Small intestine (tissue), 7 donors: Measurements from ENCODE around the gene PAQR4. TPM values are rescaled to one million over a fixed set of nuclear protein-coding genes. Genes with fewer than 3 reads are reported as not detected.
"Not testable (repeated sequence)": the region's sequence is repeated elsewhere in the genome, so short reads cannot be mapped to it uniquely, and the experiment has no call there.

Experiments used
- DNase-seq, 2 donors: peaks; one replicate each; pipeline versions ENCODE4 v3.0.0 to v3.0.0-alpha.2; 2013
- FAIRE-seq: peaks from 2 replicates; lab custom pipeline; 2012; peaks lifted over from hg19 to GRCh38; lab: Jason Lieb, UNC
- H3K27ac ChIP-seq, 3 donors: one replicate each; pipeline ENCODE4 v1.5.1; 2013; ENCODE audit warnings: low read length in 2 of 3, mild to moderate bottlenecking in 2 of 3, control low read depth in 1 of 3, inconsistent platforms in 1 of 3, low read depth in 1 of 3, moderate library complexity in 1 of 3
- H3K27me3 ChIP-seq, 3 donors: one replicate each; pipeline ENCODE4 v1.6.1; 2013; ENCODE audit warnings: low read length in 3 of 3, inconsistent platforms in 1 of 3; ENCODE audit not compliant: control insufficient read depth in 3 of 3, insufficient read depth in 3 of 3
- H3K36me3 ChIP-seq, 3 donors: one replicate each; pipeline ENCODE4 v1.6.1; 2013; ENCODE audit warnings: low read length in 3 of 3, inconsistent platforms in 1 of 3, low read depth in 1 of 3, mild to moderate bottlenecking in 1 of 3, moderate library complexity in 1 of 3; ENCODE audit not compliant: control insufficient read depth in 3 of 3, insufficient read depth in 2 of 3
- H3K4me1 ChIP-seq, 3 donors: one replicate each; pipeline ENCODE4 v1.6.1; 2013; ENCODE audit warnings: low read length in 2 of 3, inconsistent platforms in 1 of 3, low read depth in 1 of 3, mild to moderate bottlenecking in 1 of 3, moderate library complexity in 1 of 3; ENCODE audit not compliant: control insufficient read depth in 3 of 3, insufficient read depth in 2 of 3
- H3K4me3 ChIP-seq, 3 donors: one replicate each; pipeline ENCODE4 v1.5.1; 2013; ENCODE audit warnings: low read length in 3 of 3, control low read depth in 1 of 3, inconsistent platforms in 1 of 3, low read depth in 1 of 3, mild to moderate bottlenecking in 1 of 3, moderate library complexity in 1 of 3
- H3K9me3 ChIP-seq, 2 donors: one replicate each; pipeline ENCODE4 v1.6.1; 2013; ENCODE audit warnings: low read depth in 1 of 2, low read length in 1 of 2; ENCODE audit not compliant: control insufficient read depth in 2 of 2, insufficient read depth in 1 of 2
- WGBS, 3 donors: extraction: QIAGEN DNeasy Blood & Tissue Kit; methylation state at CpG; one replicate each; pipeline ENCODE4 v1.1.7; 2013; 5-methylcytosine and 5-hydroxymethylcytosine counted together
- polyA plus RNA-seq, 4 donors: library from polyadenylated mRNA; stranded (reverse) in 3 of 4; unstranded in 1 of 4; fragments of 200-250 nt in 3 of 4; fragments of 120-200 nt in 1 of 4; gene quantifications; one replicate each; pipeline versions ENCODE4 v1.2.1 to v1.2.3, GENCODE V29; 2013
- donor health status: healthy with polysubstance abuse.
- donor health status: control.
- donor health status: control.
- donor health status: Bipolar disorder and iron deficiency.
- donor health status: healthy.

The PAQR4 gene
- polyA plus RNA-seq, 4 donors = 1.4 to 19.4 (median 6.9) TPM

DNA sequence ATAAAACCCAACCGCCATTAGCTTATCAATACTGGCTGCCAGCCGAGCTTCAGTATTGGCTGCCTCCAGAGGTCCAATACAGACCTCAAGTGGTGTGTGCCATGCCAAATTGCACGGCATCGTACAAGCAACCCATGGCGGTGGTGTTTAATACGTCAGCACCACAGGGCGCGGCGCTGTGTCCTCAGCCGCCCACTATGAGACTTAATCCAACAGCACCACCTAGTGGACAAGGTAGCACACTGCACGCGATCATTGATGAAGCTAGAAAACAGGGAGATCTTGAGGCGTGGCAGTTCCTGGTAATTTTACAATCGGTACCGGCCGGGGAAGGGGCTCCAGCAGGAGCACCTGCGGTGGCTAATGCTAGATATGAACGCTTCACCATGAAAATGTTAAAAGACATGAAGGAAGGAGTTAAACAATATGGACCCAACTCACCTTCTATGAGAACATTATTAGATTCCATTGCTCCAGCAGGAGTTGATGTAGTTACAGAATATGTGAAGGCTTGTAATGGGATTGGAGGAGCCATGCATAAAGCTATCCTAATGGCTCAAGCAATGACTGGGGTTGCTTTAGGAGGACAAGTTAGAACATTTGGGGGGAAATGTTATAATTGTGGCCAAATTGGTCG is 42.0 kb upstream of the PAQR4 start:
- Histone ChIP-seq H3K36me3 (peaks cover 0 to 37% (median 4%) of the 10 kb centered on the region in 3 donors), H3K4me1 (peaks cover 0 to 8% (median 0%) of the 10 kb centered on the region in 3 donors), H3K27me3 (no peaks in the 10 kb centered on the region), H3K9me3 (no peaks in the 10 kb centered on the region), H3K4me3 (no peak overlapping the region), H3K27ac (no peak overlapping the region)
- DNase-seq = peak; percentile 93 to 94
- WGBS, 3 donors = 5 to 8% (median 6%) methylated on average over 19 of the region's 19 CpGs
- no peak for FAIRE-seq

DNA sequence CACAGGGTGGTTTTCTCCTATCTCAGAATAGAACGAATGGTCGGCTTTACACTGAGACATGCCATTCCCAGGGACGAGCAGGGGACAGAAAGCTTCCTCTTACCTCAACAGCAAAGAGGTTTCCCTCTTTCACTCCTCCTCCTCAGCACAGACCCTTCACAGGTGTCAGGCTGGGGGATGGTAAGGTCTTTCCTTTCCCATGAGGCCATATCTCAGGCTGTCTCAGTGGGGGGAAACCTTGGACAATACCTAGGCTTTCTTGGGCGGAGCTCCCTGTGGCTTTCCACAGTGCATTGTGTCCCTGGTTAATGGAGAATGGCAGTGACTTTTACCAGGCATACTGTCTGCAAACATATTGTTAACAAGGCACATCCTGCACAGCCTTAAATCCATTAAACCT is 41.0 kb upstream of the PAQR4 start:
- H3K36me3 ChIP-seq = peaks cover 2 to 36% (median 8%) of the 10 kb centered on the region in 3 donors
- FAIRE-seq, H3K27ac ChIP-seq, H3K4me1 ChIP-seq, DNase-seq, H3K9me3 ChIP-seq, H3K27me3 ChIP-seq, H3K4me3 ChIP-seq: not testable (repeated sequence)
- 82 to 89% (median 87%) methylated on average over 4 of the region's 4 CpGs for WGBS, 3 donors

DNA sequence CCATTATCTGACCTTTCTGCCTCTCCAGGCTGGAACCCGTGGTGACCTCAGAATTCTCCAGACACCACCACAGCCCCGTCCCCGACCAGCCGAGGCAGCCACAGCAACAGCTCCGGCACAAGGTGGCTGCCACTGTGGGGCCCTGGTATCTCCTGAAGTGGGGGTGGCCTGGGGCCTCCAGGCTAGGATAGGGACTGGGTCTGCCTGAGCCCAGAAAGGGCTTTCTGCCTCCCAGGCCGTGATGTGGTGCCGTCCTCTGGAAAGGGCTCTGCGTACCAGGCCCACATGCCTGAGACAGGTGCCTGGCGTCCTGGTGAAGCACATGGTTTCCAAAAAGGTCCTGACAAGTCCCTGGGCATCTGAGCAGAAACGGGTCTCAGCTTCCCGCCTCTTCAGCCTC is 40.4 kb upstream of the PAQR4 start:
- FAIRE-seq (no peak), DNase-seq (no peak)
- no peak overlapping the region for H3K4me3 ChIP-seq
- H3K9me3 ChIP-seq = no peaks in the 10 kb centered on the region
- H3K4me1 ChIP-seq = peaks cover 0 to 8% (median 0%) of the 10 kb centered on the region in 3 donors
- H3K36me3 ChIP-seq = peaks cover 2 to 41% (median 12%) of the 10 kb centered on the region in 3 donors
- no peaks in the 10 kb centered on the region for H3K27me3 ChIP-seq
- 89 to 92% (median 91%) methylated on average over 11 of the region's 11 CpGs for WGBS, 3 donors
- no peak overlapping the region for H3K27ac ChIP-seq

DNA sequence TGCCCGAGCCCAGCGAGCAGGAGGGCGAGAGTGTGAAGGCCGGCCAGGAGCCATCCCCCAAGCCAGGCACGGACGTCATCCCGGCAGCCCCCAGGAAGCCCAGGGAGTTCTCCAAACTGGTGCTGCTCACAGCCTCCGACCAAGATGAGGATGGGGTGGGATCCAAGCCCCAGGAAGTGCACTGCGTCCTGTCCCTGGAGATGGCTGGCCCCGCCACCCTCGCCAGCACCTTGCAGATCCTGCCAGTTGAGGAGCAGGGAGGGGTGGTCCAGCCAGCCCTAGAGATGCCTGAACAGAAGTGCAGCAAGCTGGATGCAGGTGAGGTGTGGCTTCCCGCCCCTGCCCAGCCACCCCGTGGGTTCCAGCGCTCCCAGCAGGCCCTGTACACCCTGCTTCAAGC is 39.5 kb upstream of the PAQR4 start:
- H3K27ac ChIP-seq = no peak overlapping the region
- no peak for DNase-seq
- H3K36me3 ChIP-seq = peaks cover 5 to 44% (median 16%) of the 10 kb centered on the region in 3 donors
- H3K27me3 ChIP-seq = no peaks in the 10 kb centered on the region
- FAIRE-seq = no peak
- no peak overlapping the region for H3K4me3 ChIP-seq
- no peaks in the 10 kb centered on the region for H3K9me3 ChIP-seq
- peaks cover 0 to 8% (median 0%) of the 10 kb centered on the region in 3 donors for H3K4me1 ChIP-seq
- 92 to 96% (median 93%) methylated on average over 12 to 14 of the region's 14 CpGs for WGBS, 3 donors

DNA sequence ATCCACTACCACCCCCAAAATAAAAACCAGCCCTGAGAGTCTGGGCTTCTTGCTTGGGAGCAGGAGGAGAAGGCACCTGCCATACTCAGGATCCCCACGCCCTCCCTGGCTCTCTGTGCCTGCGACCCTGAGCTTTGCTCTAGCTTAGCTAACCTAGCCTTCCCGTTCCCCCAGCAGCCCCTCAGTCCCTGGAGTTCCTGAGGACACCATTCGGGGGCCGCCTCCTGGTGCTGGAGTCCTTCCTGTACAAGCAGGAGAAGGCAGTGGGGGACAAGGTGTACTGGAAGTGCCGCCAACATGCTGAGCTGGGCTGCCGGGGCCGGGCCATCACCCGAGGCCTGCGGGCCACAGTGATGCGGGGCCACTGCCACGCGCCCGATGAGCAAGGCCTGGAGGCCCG is 38.9 kb upstream of the PAQR4 start:
- Histone ChIP-seq H3K4me1 (peaks cover 0 to 4% (median 0%) of the 10 kb centered on the region in 3 donors), H3K27ac (no peak overlapping the region), H3K4me3 (no peak overlapping the region), H3K9me3 (no peaks in the 10 kb centered on the region), H3K36me3 (peaks cover 5 to 44% (median 16%) of the 10 kb centered on the region in 3 donors), H3K27me3 (no peaks in the 10 kb centered on the region)
- WGBS, 3 donors = 95% methylated on average over 15 of the region's 15 CpGs
- no peak for DNase-seq
- FAIRE-seq = no peak

DNA sequence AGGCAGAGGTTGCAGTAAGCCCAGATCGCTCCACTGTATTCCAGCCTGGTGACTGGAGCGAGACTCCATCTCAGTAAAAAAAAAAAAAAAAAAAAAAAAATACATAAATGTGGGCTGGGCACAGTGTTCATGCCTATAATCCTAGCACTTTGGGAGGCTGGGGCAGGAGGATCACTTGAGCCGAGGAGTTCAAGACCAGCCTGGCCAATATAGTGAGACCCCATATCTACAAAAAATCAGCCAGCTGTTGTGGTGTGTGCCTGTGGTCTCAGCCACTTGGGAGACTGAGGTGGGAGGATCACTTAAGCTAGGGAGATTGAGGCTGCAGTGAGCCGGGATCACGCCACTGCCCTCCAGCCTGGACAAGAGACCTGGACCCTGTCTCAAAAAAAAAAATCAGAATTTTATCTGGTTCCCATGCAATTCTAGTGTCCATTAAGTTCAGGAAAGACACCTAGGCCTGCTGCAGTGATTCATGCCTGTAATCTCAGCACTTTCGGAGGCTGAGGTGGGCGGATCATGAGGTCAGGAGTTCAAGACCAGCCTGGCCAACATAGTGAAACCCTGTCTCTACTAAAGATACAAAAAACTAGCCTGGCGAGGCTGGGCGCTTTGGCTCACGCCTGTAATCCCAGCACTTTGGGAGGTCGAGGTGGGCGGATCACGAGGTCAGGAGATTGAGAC is 37.8 kb upstream of the PAQR4 start:
- H3K4me1 ChIP-seq, H3K4me3 ChIP-seq, H3K27ac ChIP-seq, FAIRE-seq, DNase-seq, H3K9me3 ChIP-seq, H3K27me3 ChIP-seq: not testable (repeated sequence)
- 92 to 96% (median 92%) methylated on average over 13 of the region's 13 CpGs for WGBS, 3 donors
- H3K36me3 ChIP-seq = peaks cover 5 to 52% (median 16%) of the 10 kb centered on the region in 3 donors

DNA sequence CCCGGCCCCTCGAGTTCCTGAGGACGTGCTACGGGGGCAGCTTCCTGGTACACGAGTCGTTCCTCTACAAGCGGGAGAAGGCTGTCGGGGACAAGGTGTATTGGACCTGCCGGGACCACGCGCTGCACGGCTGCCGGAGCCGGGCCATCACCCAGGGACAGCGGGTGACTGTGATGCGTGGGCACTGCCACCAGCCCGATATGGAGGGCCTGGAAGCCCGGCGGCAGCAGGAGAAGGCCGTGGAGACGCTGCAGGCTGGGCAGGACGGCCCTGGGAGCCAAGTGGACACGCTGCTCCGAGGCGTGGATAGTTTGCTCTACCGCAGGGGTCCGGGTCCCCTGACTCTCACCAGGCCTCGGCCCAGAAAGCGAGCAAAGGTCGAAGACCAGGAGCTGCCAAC is 36.0 kb upstream of the PAQR4 start:
- Histone ChIP-seq H3K4me3 (no peak overlapping the region), H3K27me3 (no peaks in the 10 kb centered on the region), H3K36me3 (peaks cover 16 to 69% (median 16%) of the 10 kb centered on the region in 3 donors), H3K9me3 (no peaks in the 10 kb centered on the region), H3K27ac (no peak overlapping the region), H3K4me1 (no peaks in the 10 kb centered on the region)
- WGBS, 3 donors = 94 to 96% (median 95%) methylated on average over 25 to 30 of the region's 30 CpGs
- no peak for FAIRE-seq
- no peak for DNase-seq

DNA sequence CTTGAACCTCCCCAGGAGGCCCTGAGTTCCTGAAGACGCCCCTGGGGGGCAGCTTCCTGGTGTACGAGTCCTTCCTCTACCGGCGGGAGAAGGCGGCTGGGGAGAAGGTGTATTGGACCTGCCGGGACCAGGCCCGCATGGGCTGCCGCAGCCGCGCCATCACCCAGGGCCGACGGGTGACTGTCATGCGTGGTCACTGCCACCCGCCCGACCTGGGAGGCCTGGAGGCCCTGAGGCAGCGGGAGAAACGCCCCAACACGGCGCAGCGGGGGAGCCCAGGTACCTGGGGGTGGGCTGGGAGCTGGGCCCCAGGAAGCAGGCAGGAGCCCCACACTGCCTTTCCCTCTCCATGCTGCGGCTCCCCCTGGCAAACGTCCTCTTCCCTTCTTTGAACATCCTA is 35.4 kb upstream of the PAQR4 start:
- peaks cover 16 to 73% (median 18%) of the 10 kb centered on the region in 3 donors for H3K36me3 ChIP-seq
- FAIRE-seq = no peak
- 86 to 93% (median 90%) methylated on average over 18 to 22 of the region's 22 CpGs for WGBS, 3 donors

More for the DNA sequence above, 35.4 kb upstream of the PAQR4 start:
- Histone ChIP-seq H3K27me3 (no peaks in the 10 kb centered on the region), H3K9me3 (no peaks in the 10 kb centered on the region), H3K4me1 (no peaks in the 10 kb centered on the region), H3K4me3 (no peak overlapping the region), H3K27ac (no peak overlapping the region)
- DNase-seq = no peak
